PFSK-1 (cell line): ENCODE measurements around the gene PPP1R13L.

Experiments
- FOXP2 ChIP-seq: optimal IDR thresholded peaks from 2 replicates; pipeline ENCODE3; 2011; ENCODE audit warnings: borderline replicate concordance, control low read depth, inconsistent platforms; ENCODE audit not compliant: insufficient read depth; ENCODE audit errors: extremely low read length, extremely low read depth
- POLR2AphosphoS5 ChIP-seq: IDR thresholded peaks from 2 replicates; pipeline ENCODE4 v1.6.1; 2012; ENCODE audit warnings: low read depth, mild to moderate bottlenecking, control low read depth, low read length, moderate library complexity
- REST ChIP-seq, 2 experiments: IDR thresholded peaks; 2 replicates each; pipeline versions ENCODE4 v1.6.1 to v1.8.0; 2011 to 2012; ENCODE audit warnings: low read depth in 2 of 2, low read length in 2 of 2, control low read depth in 1 of 2, inconsistent platforms in 1 of 2, mild to moderate bottlenecking in 1 of 2, moderate library complexity in 1 of 2; ENCODE audit not compliant: insufficient read depth in 1 of 2
- SIN3A ChIP-seq: IDR thresholded peaks from 2 replicates; pipeline ENCODE4 v1.6.1; 2012; ENCODE audit warnings: mild to moderate bottlenecking, low read length, moderate library complexity, borderline replicate concordance; ENCODE audit not compliant: insufficient read depth
- TAF1 ChIP-seq: IDR thresholded peaks from 2 replicates; pipeline ENCODE4 v1.6.1; 2012; ENCODE audit warnings: low read length, control low read depth, borderline replicate concordance; ENCODE audit not compliant: insufficient read depth

GRCh38 chr19:45361608-45362007 is 43.3 kb downstream of the PPP1R13L start:
- TF ChIP-seq TAF1 (no peak), POLR2AphosphoS5 (no peak), SIN3A (no peak), REST (IDR thresholded peaks at IDR 0.05; ENCODE audit: insufficient read depth in 1 of 2, low read depth in 2 of 2, low read length in 2 of 2) (no peak), FOXP2 (no peak)
